Measurements from ENCODE around the gene COL3A1. TPM values are rescaled to one million over a fixed set of nuclear protein-coding genes. Genes with fewer than 3 reads are reported as not detected.
A peak's percentile ranks its signal among the peaks of the same experiment; 100 is the strongest.

The COL3A1 gene
- total and polyA plus RNA-seq, 2 donors, result 48.2 to 228 TPM

DNA sequence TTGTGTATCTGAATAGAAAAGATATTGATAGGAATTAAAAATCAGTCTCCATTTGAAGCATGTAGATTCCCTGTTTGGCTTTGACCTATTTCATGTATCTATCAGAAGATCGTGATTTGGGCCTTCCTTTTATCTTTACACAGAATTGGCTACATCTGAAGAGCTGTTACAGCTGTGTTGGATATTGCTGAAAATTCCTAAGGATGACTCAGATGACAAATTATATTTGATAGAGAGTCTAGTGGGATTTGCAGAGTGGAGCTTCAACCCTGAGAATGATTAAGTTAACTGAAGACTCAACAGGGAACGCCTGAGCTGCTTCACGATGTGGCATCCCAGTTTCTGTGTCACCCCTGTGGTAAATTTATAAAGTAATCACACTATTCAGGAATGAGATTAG, 4.9 kb upstream of the COL3A1 start:
- Histone ChIP-seq H3K27ac (ENCODE audit: low read depth in 1 of 2, low read length in 1 of 2) (no peak overlapping the region), H3K36me3 (ENCODE audit: control insufficient read depth in 2 of 2, insufficient read depth in 2 of 2, low read length in 1 of 2) (no peaks in the 10 kb centered on the region), H3K4me1 (ENCODE audit: control insufficient read depth in 2 of 2, insufficient read depth in 2 of 2, low read length in 2 of 2) (no peaks in the 10 kb centered on the region), H3K27me3 (ENCODE audit: control insufficient read depth in 2 of 2, insufficient read depth in 1 of 2, low read length in 1 of 2) (no peaks in the 10 kb centered on the region), H3K4me3 (ENCODE audit: low read length in 2 of 2) (no peak overlapping the region), H3K9me3 (ENCODE audit: control insufficient read depth in 2 of 2, insufficient read depth in 1 of 2, low read length in 1 of 2) (no peaks in the 10 kb centered on the region)
- 94% methylated on average over 3 of the region's 3 CpGs for WGBS
- no peak for DNase-seq (ENCODE audit: low read depth in 6 of 9, low spot score in 9 of 9)

- H3K9me3 ChIP-seq (ENCODE audit: control insufficient read depth in 2 of 2, insufficient read depth in 1 of 2, low read length in 1 of 2), result no peaks in the 10 kb centered on the region
- 91% methylated on average over 2 of the region's 2 CpGs for WGBS
- no peak for DNase-seq (ENCODE audit: low read depth in 6 of 9, low spot score in 9 of 9)
- H3K27me3 ChIP-seq (ENCODE audit: control insufficient read depth in 2 of 2, insufficient read depth in 1 of 2, low read length in 1 of 2), result no peaks in the 10 kb centered on the region
- H3K27ac ChIP-seq (ENCODE audit: low read depth in 1 of 2, low read length in 1 of 2), result no peak overlapping the region
- no peaks in the 10 kb centered on the region for H3K36me3 ChIP-seq (ENCODE audit: control insufficient read depth in 2 of 2, insufficient read depth in 2 of 2, low read length in 1 of 2)
- no peak overlapping the region for H3K4me3 ChIP-seq (ENCODE audit: low read length in 2 of 2)
- no peaks in the 10 kb centered on the region for H3K4me1 ChIP-seq (ENCODE audit: control insufficient read depth in 2 of 2, insufficient read depth in 2 of 2, low read length in 2 of 2)
These were observed 4.5 kb upstream of the COL3A1 start for GRCh38 chr2:188969651-188970050.

DNA sequence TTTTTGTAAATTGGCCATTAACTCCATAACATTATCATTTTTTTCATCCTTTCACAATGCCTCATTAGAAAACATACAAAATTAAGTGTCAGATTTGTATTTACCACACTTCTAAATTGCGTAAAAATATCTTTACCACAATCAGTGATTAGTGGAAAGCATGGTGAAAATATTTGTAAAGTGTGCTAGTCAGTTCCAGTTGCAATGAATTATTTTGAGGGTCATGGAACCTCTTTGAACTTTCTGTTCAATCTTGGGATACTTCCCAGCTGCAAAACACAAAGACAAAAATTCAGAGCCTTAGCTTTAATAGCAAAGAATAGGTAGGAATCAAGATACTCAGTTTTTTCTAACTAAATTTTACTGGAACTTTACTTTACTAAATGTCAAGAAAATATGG, 4.0 kb upstream of the COL3A1 start:
- WGBS, result 87% methylated on average over 1 of the region's 1 CpG
- Histone ChIP-seq H3K4me1 (ENCODE audit: control insufficient read depth in 2 of 2, insufficient read depth in 2 of 2, low read length in 2 of 2) (no peaks in the 10 kb centered on the region), H3K27me3 (ENCODE audit: control insufficient read depth in 2 of 2, insufficient read depth in 1 of 2, low read length in 1 of 2) (no peaks in the 10 kb centered on the region), H3K27ac (ENCODE audit: low read depth in 1 of 2, low read length in 1 of 2) (no peak overlapping the region), H3K4me3 (ENCODE audit: low read length in 2 of 2) (no peak overlapping the region), H3K36me3 (ENCODE audit: control insufficient read depth in 2 of 2, insufficient read depth in 2 of 2, low read length in 1 of 2) (no peaks in the 10 kb centered on the region), H3K9me3 (ENCODE audit: control insufficient read depth in 2 of 2, insufficient read depth in 1 of 2, low read length in 1 of 2) (no peaks in the 10 kb centered on the region)
- DNase-seq (ENCODE audit: low read depth in 6 of 9, low spot score in 9 of 9), result no peak

DNA sequence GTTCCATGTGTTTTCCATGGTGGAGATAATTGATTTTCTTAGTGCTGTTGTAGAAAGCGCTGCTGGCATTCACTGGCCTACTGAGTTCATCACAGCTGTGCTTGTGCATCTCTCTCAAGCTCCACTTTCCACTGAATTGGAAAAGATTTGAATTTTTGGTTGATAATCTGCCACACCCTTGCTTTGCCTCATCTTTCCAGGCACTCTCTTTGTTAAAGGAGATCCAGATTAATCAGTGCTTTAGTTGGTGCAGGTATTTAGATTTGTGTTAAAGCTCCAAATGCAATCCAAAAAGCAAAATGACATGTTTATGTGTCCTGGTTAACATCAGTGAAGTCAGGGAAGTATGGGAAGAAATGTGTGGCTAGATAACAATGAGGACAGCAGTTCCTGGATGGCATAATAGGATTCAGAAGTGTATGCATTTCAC, 2.7 kb upstream of the COL3A1 start:
- no peaks in the 10 kb centered on the region for H3K36me3 ChIP-seq (ENCODE audit: control insufficient read depth in 2 of 2, insufficient read depth in 2 of 2, low read length in 1 of 2)
- WGBS, result 94% methylated on average over 1 of the region's 1 CpG
- no peak overlapping the region for H3K27ac ChIP-seq (ENCODE audit: low read depth in 1 of 2, low read length in 1 of 2)
- H3K4me3 ChIP-seq (ENCODE audit: low read length in 2 of 2), result no peak overlapping the region
- H3K27me3 ChIP-seq (ENCODE audit: control insufficient read depth in 2 of 2, insufficient read depth in 1 of 2, low read length in 1 of 2), result no peaks in the 10 kb centered on the region
- no peak for DNase-seq (ENCODE audit: low read depth in 6 of 9, low spot score in 9 of 9)
- no peaks in the 10 kb centered on the region for H3K4me1 ChIP-seq (ENCODE audit: control insufficient read depth in 2 of 2, insufficient read depth in 2 of 2, low read length in 2 of 2)
- no peaks in the 10 kb centered on the region for H3K9me3 ChIP-seq (ENCODE audit: control insufficient read depth in 2 of 2, insufficient read depth in 1 of 2, low read length in 1 of 2)

DNA sequence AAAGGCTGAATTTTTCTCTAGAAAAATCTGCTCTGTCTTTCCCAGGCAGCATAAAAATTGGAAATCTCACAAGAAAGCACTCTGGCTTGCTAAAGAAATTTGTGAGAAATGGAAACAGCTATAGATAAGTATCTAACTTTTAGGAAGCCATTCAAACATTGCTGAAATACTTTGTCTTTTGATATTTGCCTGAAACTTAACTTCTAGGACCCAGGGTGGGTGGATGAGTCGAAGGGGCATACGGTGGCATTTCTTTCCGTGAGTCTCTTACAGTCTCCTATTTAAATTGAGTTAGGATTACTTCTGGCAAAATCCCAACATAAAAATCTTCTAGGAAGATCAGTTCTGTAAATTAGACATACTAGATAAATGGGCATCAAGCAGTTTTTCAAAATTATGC, 532 bp upstream of the COL3A1 start:
- no peaks in the 10 kb centered on the region for H3K9me3 ChIP-seq (ENCODE audit: control insufficient read depth in 2 of 2, insufficient read depth in 1 of 2, low read length in 1 of 2)
- H3K36me3 ChIP-seq (ENCODE audit: control insufficient read depth in 2 of 2, insufficient read depth in 2 of 2, low read length in 1 of 2), result no peaks in the 10 kb centered on the region
- no peak overlapping the region for H3K4me3 ChIP-seq (ENCODE audit: low read length in 2 of 2)
- H3K27me3 ChIP-seq (ENCODE audit: control insufficient read depth in 2 of 2, insufficient read depth in 1 of 2, low read length in 1 of 2), result no peaks in the 10 kb centered on the region
- WGBS, result 91% methylated on average over 3 of the region's 3 CpGs
- no peak for DNase-seq (ENCODE audit: low read depth in 6 of 9, low spot score in 9 of 9)
- H3K27ac ChIP-seq (ENCODE audit: low read depth in 1 of 2, low read length in 1 of 2), result no peak overlapping the region
- no peaks in the 10 kb centered on the region for H3K4me1 ChIP-seq (ENCODE audit: control insufficient read depth in 2 of 2, insufficient read depth in 2 of 2, low read length in 2 of 2)

DNA sequence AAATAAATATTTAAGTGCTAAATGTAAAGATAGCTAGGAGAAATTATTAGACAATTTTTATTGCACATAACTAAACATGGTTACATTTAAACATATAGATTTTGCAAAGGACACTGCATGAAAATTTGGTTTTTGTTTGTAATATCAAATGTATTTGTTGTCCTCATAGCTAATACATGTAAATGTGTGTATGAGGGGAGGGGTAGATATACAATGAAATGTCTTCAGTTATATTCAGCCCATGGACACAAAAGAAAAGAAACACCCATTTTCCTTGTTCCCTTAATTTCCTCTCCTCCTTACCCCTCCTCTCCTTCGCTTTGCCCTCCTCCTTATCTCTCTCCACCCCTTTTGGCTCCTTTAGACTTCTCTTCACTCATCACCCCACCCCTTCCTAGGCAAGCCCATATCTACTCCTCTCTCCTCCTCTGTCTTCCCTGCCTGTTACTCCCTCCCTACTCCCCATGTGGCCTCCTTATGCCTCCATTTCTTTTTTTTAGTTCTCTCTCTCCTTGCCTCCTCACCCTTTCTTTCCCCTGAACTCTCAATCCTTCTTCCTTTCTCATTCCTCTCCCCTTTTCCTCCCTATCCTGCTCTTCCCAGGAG, 1.4 kb downstream of the COL3A1 start:
- H3K27ac ChIP-seq (ENCODE audit: low read depth in 1 of 2, low read length in 1 of 2), result peak overlapping the region in 1 of 2 donors; percentile 2
- DNase-seq (ENCODE audit: low read depth in 6 of 9, low spot score in 9 of 9), result peak in 2 of 9 donors; percentile 4 to 13
- no peaks in the 10 kb centered on the region for H3K9me3 ChIP-seq (ENCODE audit: control insufficient read depth in 2 of 2, insufficient read depth in 1 of 2, low read length in 1 of 2)
- H3K27me3 ChIP-seq (ENCODE audit: control insufficient read depth in 2 of 2, insufficient read depth in 1 of 2, low read length in 1 of 2), result no peaks in the 10 kb centered on the region
- H3K4me1 ChIP-seq (ENCODE audit: control insufficient read depth in 2 of 2, insufficient read depth in 2 of 2, low read length in 2 of 2), result no peaks in the 10 kb centered on the region
- no peaks in the 10 kb centered on the region for H3K36me3 ChIP-seq (ENCODE audit: control insufficient read depth in 2 of 2, insufficient read depth in 2 of 2, low read length in 1 of 2)
- 89% methylated on average over 1 of the region's 1 CpG for WGBS
- no peak overlapping the region for H3K4me3 ChIP-seq (ENCODE audit: low read length in 2 of 2)

DNA sequence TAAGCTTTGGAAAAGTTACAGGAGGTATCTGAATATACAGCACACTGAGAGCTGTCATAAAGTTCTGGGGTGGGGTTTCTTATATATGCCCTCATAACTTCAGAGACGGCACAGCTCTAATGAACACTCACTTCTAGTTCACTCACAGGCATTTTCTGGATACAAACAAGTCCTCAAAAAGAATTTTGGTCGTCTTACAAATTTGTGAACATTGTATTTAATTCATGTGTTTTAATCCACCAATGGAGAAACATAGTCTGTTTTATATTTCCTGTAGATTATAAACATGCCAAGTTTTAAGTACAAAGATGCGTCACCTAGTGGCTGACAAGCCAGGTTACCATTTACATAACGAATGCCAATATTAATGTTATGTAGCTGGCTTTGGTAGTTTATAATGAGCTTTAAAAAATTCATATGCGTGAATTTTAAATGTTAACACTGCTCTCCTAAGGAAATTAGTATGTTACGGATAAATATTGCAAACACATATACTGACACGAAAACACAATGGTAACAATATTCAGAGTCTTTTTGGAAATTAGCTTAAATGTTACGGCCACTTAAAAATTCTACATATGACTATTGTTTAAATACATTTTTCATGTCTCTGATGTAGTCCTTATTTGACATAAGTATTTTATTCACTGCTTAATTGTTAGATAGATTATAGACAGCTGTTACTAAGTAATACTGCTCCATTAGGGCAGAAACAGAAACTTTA, 2.5 kb downstream of the COL3A1 start:
- no peaks in the 10 kb centered on the region for H3K27me3 ChIP-seq (ENCODE audit: control insufficient read depth in 2 of 2, insufficient read depth in 1 of 2, low read length in 1 of 2)
- 90% methylated on average over 8 of the region's 8 CpGs for WGBS
- no peak for DNase-seq (ENCODE audit: low read depth in 6 of 9, low spot score in 9 of 9)
- H3K36me3 ChIP-seq (ENCODE audit: control insufficient read depth in 2 of 2, insufficient read depth in 2 of 2, low read length in 1 of 2), result no peaks in the 10 kb centered on the region
- peak overlapping the region in 1 of 2 donors; percentile 8 for H3K4me3 ChIP-seq (ENCODE audit: low read length in 2 of 2)
- no peaks in the 10 kb centered on the region for H3K9me3 ChIP-seq (ENCODE audit: control insufficient read depth in 2 of 2, insufficient read depth in 1 of 2, low read length in 1 of 2)
- no peaks in the 10 kb centered on the region for H3K4me1 ChIP-seq (ENCODE audit: control insufficient read depth in 2 of 2, insufficient read depth in 2 of 2, low read length in 2 of 2)
- H3K27ac ChIP-seq (ENCODE audit: low read depth in 1 of 2, low read length in 1 of 2), result peak overlapping the region in 1 of 2 donors; percentile 2

- H3K27me3 ChIP-seq (ENCODE audit: control insufficient read depth in 2 of 2, insufficient read depth in 1 of 2, low read length in 1 of 2), result no peaks in the 10 kb centered on the region
- 93% methylated on average over 2 of the region's 2 CpGs for WGBS
These were observed 3.1 kb downstream of the COL3A1 start for GRCh38 chr2:188977317-188977716.

GRCh38 chr2:188978291-188979081, 4.3 kb downstream of the COL3A1 start:
- peak in 1 of 9 donors; percentile 15 for DNase-seq (ENCODE audit: low read depth in 6 of 9, low spot score in 9 of 9)
- WGBS, result 67% methylated on average over 6 of the region's 6 CpGs
- Histone ChIP-seq H3K9me3 (ENCODE audit: control insufficient read depth in 2 of 2, insufficient read depth in 1 of 2, low read length in 1 of 2) (no peaks in the 10 kb centered on the region), H3K4me3 (ENCODE audit: low read length in 2 of 2) (no peak overlapping the region), H3K27me3 (ENCODE audit: control insufficient read depth in 2 of 2, insufficient read depth in 1 of 2, low read length in 1 of 2) (no peaks in the 10 kb centered on the region), H3K4me1 (ENCODE audit: control insufficient read depth in 2 of 2, insufficient read depth in 2 of 2, low read length in 2 of 2) (no peaks in the 10 kb centered on the region), H3K36me3 (ENCODE audit: control insufficient read depth in 2 of 2, insufficient read depth in 2 of 2, low read length in 1 of 2) (no peaks in the 10 kb centered on the region), H3K27ac (ENCODE audit: low read depth in 1 of 2, low read length in 1 of 2) (peak overlapping the region in 1 of 2 donors; percentile 70)

More at GRCh38 chr2:188977317-188977716, 3.1 kb downstream of the COL3A1 start:
- Histone ChIP-seq H3K27ac (ENCODE audit: low read depth in 1 of 2, low read length in 1 of 2) (peak overlapping the region in 1 of 2 donors; percentile 70), H3K36me3 (ENCODE audit: control insufficient read depth in 2 of 2, insufficient read depth in 2 of 2, low read length in 1 of 2) (no peaks in the 10 kb centered on the region), H3K4me1 (ENCODE audit: control insufficient read depth in 2 of 2, insufficient read depth in 2 of 2, low read length in 2 of 2) (no peaks in the 10 kb centered on the region), H3K4me3 (ENCODE audit: low read length in 2 of 2) (no peak overlapping the region), H3K9me3 (ENCODE audit: control insufficient read depth in 2 of 2, insufficient read depth in 1 of 2, low read length in 1 of 2) (no peaks in the 10 kb centered on the region)
- no peak for DNase-seq (ENCODE audit: low read depth in 6 of 9, low spot score in 9 of 9)
